K562 (cell line): ENCODE measurements around the gene PYGO2. TPM values are rescaled to one million over a fixed set of nuclear protein-coding genes. Genes with fewer than 3 reads are reported as not detected.

Experiments
- ATF1 ChIP-seq, 2 experiments: fragments of 450-650 bp in 1 of 2; IDR thresholded peaks; 2 replicates each; pipeline ENCODE4 v1.6.1; 2016; ENCODE audit warnings: missing compliant biosample characterization in 1 of 2, missing genetic modification characterization in 1 of 2
- ATF2 ChIP-seq: sonication (generic); formaldehyde crosslinking; IDR thresholded peaks from 2 replicates; pipeline ENCODE4 v1.8.1; 2022; ENCODE audit warnings: missing genetic modification reagents
- FOXP4 ChIP-seq: sonication (generic); formaldehyde crosslinking; IDR thresholded peaks from 2 replicates; pipeline ENCODE4 v1.8.0; 2022; ENCODE audit warnings: mild to moderate bottlenecking, missing genetic modification reagents, borderline replicate concordance
- POLR2AphosphoS5 ChIP-seq: IDR thresholded peaks from 2 replicates; pipeline ENCODE4 v1.6.1; 2011; ENCODE audit warnings: mild to moderate bottlenecking, low read depth, low read length, moderate library complexity; ENCODE audit not compliant: control insufficient read depth, insufficient read depth
- PRDM10 ChIP-seq: fragments of 450-650 bp; IDR thresholded peaks from 2 replicates; pipeline ENCODE4 v1.6.1; 2018; ENCODE audit not compliant: partially characterized antibody
- RBM14 ChIP-seq: fragments of 200-400 bp; formaldehyde crosslinking; IDR thresholded peaks from 2 replicates; pipeline ENCODE4 v1.6.1; 2018; ENCODE audit warnings: low read depth, mild to moderate bottlenecking, low read length, moderate library complexity, borderline replicate concordance; ENCODE audit not compliant: insufficient read depth
- SAFB ChIP-seq: fragments of 200-400 bp; formaldehyde crosslinking; IDR thresholded peaks from 2 replicates; pipeline ENCODE4 v1.6.1; 2017; ENCODE audit warnings: low read depth, low read length, borderline replicate concordance
- SAFB2 ChIP-seq: fragments of 200-400 bp; formaldehyde crosslinking; IDR thresholded peaks from 2 replicates; pipeline ENCODE4 v1.6.1; 2018; ENCODE audit warnings: borderline replicate concordance, low read length, low read depth, moderate library complexity; ENCODE audit not compliant: severe bottlenecking
- SMARCA5 ChIP-seq: fragments of 450-650 bp; IDR thresholded peaks from 2 replicates; pipeline ENCODE4 v1.6.1; 2016
- ZNF140 ChIP-seq: fragments of 250-450 bp; sonication (Bioruptor Pico); IDR thresholded peaks from 2 replicates; pipeline ENCODE4 v1.8.0; 2021; ENCODE audit warnings: moderate library complexity, mild to moderate bottlenecking, inconsistent platforms
- ZNF174 ChIP-seq: fragments of 250-450 bp; sonication (Bioruptor Pico); IDR thresholded peaks from 2 replicates; pipeline ENCODE4 v1.4.0; 2020; ENCODE audit warnings: mild to moderate bottlenecking
- ZNF778 ChIP-seq: fragments of 450-650 bp; formaldehyde crosslinking; IDR thresholded peaks from 2 replicates; pipeline ENCODE4 v1.4.0; 2020; ENCODE audit warnings: mild to moderate bottlenecking, moderate library complexity
- ZZZ3 ChIP-seq: fragments of 450-650 bp; IDR thresholded peaks from 2 replicates; pipeline ENCODE4 v1.6.1; 2016; ENCODE audit warnings: antibody characterized with exemption, mild to moderate bottlenecking, moderate library complexity
- polyA plus RNA-seq, 8 experiments: library from polyadenylated mRNA; depleted of rRNA in 4 of 8; stranded (reverse) in 5 of 8; unstranded in 3 of 8; fragments of >200 nt; fragmentation: Nextera tagmentation in 2 of 8; fragmentation: Illumina TruSeq in 1 of 8; extraction: Ambion mirVana in 2 of 8; extraction: Trizol in 1 of 8; gene quantifications; 2 replicates each; pipeline versions ENCODE4 v1.2.1 to v1.2.3, GENCODE V29; 2011 to 2014; ENCODE audit warnings: inconsistent platforms in 1 of 8, missing spikeins in 1 of 8
- total RNA-seq, 7 experiments: library from RNA; depleted of rRNA in 6 of 7; stranded (reverse); fragments of >200 nt in 6 of 7; fragmentation: Illumina TruSeq in 2 of 7; extraction: Trizol in 2 of 7; gene quantifications; 2 replicates each; pipeline versions ENCODE4 v1.2.1 to v1.2.3, GENCODE V29; 2011 to 2021; ENCODE audit warnings: low replicate concordance in 1 of 7
- TF ChIP-seq, protein P1 (sequence below): fragments of 250-450 bp; sonication (Bioruptor Pico); IDR thresholded peaks from 2 replicates; pipeline ENCODE4 v1.8.0; 2021; ENCODE audit warnings: moderate library complexity, mild to moderate bottlenecking, inconsistent platforms
- TF ChIP-seq, protein P2 (sequence below): fragments of 250-450 bp; sonication (Bioruptor Pico); IDR thresholded peaks from 2 replicates; pipeline ENCODE4 v1.5.1; 2021; ENCODE audit warnings: mild to moderate bottlenecking
- TF ChIP-seq, protein P3 (sequence below): fragments of 450-650 bp; IDR thresholded peaks from 2 replicates; pipeline ENCODE4 v1.6.1; 2016

Gene PYGO2
- total and polyA plus RNA-seq, 9 of the 15 experiments (the other 6 are each of a cell fraction or from before 2014, with no cell fraction given): 8.3 to 36.2 (median 18.2) TPM

GRCh38 chr1:154992721-154993571 is 31.4 kb upstream of the PYGO2 start (continued):
- TF ChIP-seq FOXP4 (CRISPR knock-in tag) (no peak), PRDM10 (peak; percentile 5), POLR2AphosphoS5 (peak; percentile 47; the same call in 1 of the 2 replicates), SMARCA5 (no peak), ZZZ3 (no peak), ZNF174 (no peak), ATF1 (CRISPR knock-in tag; IDR thresholded peaks at IDR 0.05) (no peak), ATF1 (tag; IDR thresholded peaks at IDR 0.05) (no peak), RBM14 (no peak), SAFB2 (no peak), ATF2 (no peak), ZNF778 (CRISPR knock-in tag) (no peak), ZNF140 (CRISPR knock-in tag) (no peak), SAFB (no peak)
- TF ChIP-seq, protein P1, sequence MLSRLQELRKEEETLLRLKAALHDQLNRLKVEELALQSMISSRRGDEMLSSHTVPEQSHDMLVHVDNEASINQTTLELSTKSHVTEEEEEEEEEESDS: no peak
- TF ChIP-seq, protein P2, sequence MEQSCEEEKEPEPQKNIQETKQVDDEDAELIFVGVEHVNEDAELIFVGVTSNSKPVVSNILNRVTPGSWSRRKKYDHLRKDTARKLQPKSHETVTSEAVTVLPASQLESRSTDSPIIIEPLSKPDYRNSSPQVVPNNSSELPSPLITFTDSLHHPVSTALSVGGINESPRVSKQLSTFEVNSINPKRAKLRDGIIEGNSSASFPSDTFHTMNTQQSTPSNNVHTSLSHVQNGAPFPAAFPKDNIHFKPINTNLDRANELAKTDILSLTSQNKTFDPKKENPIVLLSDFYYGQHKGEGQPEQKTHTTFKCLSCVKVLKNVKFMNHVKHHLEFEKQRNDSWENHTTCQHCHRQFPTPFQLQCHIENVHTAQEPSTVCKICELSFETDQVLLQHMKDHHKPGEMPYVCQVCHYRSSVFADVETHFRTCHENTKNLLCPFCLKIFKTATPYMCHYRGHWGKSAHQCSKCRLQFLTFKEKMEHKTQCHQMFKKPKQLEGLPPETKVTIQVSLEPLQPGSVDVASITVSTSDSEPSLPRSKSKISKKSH: no peak
- TF ChIP-seq, protein P3, sequence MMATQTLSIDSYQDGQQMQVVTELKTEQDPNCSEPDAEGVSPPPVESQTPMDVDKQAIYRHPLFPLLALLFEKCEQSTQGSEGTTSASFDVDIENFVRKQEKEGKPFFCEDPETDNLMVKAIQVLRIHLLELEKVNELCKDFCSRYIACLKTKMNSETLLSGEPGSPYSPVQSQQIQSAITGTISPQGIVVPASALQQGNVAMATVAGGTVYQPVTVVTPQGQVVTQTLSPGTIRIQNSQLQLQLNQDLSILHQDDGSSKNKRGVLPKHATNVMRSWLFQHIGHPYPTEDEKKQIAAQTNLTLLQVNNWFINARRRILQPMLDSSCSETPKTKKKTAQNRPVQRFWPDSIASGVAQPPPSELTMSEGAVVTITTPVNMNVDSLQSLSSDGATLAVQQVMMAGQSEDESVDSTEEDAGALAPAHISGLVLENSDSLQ: no peak
